ENCODE results near the gene SGIP1. TPM values are rescaled to one million over a fixed set of nuclear protein-coding genes. Genes with fewer than 3 reads are reported as not detected.
"Not testable (repeated sequence)": the region's sequence is repeated elsewhere in the genome, so short reads cannot be mapped to it uniquely, and the experiment has no call there.

Gene SGIP1
- total RNA-seq, 2 experiments from 2014 or later: not detected

DNA sequence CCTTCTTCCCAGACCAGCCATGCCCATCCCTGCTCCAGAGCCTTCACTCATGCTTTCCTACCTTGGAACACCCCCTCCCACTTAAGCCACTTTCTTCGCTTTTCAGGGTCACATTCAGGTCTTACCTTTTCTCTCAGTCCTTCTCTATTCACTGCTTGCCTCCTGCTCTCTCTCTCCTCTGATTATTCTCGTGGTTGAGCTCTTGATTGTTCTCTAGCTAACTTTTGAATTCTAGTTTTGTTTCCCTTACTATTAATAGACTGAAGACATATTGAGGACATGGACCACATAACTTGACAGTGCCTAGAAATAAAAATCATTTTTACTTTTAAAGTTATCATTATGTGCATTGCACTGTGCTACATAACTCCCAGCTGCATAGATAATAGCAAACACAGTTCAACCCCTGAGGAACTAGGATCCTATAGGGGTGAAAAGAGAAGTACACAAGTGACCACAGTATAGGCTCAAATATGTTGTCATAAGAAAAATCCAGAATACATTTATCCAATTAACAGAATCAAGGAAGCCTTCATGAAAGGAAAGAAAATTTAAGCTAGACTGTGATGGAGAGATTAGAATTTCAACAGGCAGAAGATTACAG lies 245.6 kb downstream of the SGIP1 start:
- intact Hi-C loops (cut with micrococcal nuclease): no loop called here
- ChIA-PET POLR2A (interaction anchor here (0.8 kb wide), 1 partner anchor 145 kb away, joined by 3 read pairs; the partner anchor contains the start of genes DNAI4 and MIER1), CTCF (interaction anchor here (1.0 to 1.3 kb wide), 2 partner anchors 10 to 370 kb away, joined by 3 read pairs; no protein-coding TSS in a partner anchor)
- no peaks in the 10 kb centered on the region for H3K9me3 Mint-ChIP-seq
- H3K4me3 Mint-ChIP-seq: no peak overlapping the region
- ATAC-seq (no peak), DNase-seq (no peak)
- no peaks in the 10 kb centered on the region for H3K4me1 Mint-ChIP-seq (ENCODE audit: low read depth)
- peaks cover 3% of the 10 kb centered on the region for H3K27me3 Mint-ChIP-seq
- no peak overlapping the region for H3K27ac Mint-ChIP-seq
- no peaks in the 10 kb centered on the region for H3K36me3 Mint-ChIP-seq (ENCODE audit: low read depth)
- TF ChIP-seq, protein P1, sequence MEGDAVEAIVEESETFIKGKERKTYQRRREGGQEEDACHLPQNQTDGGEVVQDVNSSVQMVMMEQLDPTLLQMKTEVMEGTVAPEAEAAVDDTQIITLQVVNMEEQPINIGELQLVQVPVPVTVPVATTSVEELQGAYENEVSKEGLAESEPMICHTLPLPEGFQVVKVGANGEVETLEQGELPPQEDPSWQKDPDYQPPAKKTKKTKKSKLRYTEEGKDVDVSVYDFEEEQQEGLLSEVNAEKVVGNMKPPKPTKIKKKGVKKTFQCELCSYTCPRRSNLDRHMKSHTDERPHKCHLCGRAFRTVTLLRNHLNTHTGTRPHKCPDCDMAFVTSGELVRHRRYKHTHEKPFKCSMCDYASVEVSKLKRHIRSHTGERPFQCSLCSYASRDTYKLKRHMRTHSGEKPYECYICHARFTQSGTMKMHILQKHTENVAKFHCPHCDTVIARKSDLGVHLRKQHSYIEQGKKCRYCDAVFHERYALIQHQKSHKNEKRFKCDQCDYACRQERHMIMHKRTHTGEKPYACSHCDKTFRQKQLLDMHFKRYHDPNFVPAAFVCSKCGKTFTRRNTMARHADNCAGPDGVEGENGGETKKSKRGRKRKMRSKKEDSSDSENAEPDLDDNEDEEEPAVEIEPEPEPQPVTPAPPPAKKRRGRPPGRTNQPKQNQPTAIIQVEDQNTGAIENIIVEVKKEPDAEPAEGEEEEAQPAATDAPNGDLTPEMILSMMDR (IDR thresholded peaks at IDR 0.05): no peak

DNA sequence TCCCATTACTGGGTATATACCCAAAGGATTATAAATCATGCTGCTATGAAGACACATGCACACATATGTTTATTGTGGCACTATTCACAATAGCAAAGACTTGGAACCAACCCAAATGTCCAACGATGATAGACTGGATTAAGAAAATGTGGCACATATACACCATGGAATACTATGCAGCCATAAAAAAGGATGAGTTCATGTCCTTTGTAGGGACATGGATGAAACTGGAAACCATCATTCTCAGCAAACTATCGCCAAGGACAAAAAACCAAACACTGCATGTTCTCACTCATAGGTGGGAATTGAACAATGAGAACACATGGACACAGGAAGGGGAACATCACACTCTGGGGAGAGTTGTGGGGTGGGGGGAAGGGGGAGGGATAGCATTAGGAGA lies 251.8 kb downstream of the SGIP1 start:
- ATAC-seq: not testable (repeated sequence)
- peaks cover 23% of the 10 kb centered on the region for H3K4me1 Mint-ChIP-seq (ENCODE audit: low read depth)
- intact Hi-C loops (cut with micrococcal nuclease): loop anchor here (5.0 kb wide), 1 partner anchor 147 kb away; no protein-coding TSS in a partner anchor

DNA sequence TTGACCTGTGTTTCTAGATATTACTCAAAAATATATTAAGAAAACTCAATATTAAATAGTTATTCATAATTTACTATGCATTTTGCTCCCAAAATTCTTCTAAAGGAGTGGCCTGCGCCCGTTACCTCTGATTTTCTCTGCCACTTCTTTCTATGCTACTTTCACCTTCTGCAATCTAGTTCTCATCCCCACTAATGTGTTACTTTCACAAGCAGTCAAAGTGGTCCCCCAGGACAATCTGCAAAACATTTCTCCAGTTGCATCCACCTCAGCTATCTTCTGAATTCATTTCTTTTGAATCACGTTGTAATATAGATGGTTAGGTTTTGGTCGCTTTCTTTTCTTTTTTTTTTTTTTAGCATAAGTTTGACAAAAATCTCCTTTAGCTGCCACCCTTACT lies 253.7 kb downstream of the SGIP1 start:
- CTCF ChIA-PET: interaction anchor here (0.9 to 2.1 kb wide), 2 partner anchors 62 to 361 kb away, joined by 4 to 5 read pairs; no protein-coding TSS in a partner anchor
- POLR2A ChIA-PET: no interaction called here
- H3K36me3 Mint-ChIP-seq (ENCODE audit: low read depth): no peaks in the 10 kb centered on the region
- peaks cover 23% of the 10 kb centered on the region for H3K4me1 Mint-ChIP-seq (ENCODE audit: low read depth)
- no peaks in the 10 kb centered on the region for H3K27me3 Mint-ChIP-seq
- H3K4me3 Mint-ChIP-seq: no peak overlapping the region
- no peak for DNase-seq
- H3K9me3 Mint-ChIP-seq: no peaks in the 10 kb centered on the region
- H3K27ac Mint-ChIP-seq: no peak overlapping the region
- intact Hi-C loops (cut with micrococcal nuclease): loop anchor here (5.0 kb wide), 1 partner anchor 145 kb away; no protein-coding TSS in a partner anchor
- no peak for ATAC-seq
- TF ChIP-seq, protein P1 (IDR thresholded peaks at IDR 0.05): no peak

More for the DNA sequence above, 251.8 kb downstream of the SGIP1 start:
- POLR2A ChIA-PET; H3K36me3 Mint-ChIP-seq (ENCODE audit: low read depth); H3K4me3 Mint-ChIP-seq; H3K9me3 Mint-ChIP-seq; H3K27ac Mint-ChIP-seq; CTCF ChIA-PET; H3K27me3 Mint-ChIP-seq; DNase-seq: not testable (repeated sequence)

DNA sequence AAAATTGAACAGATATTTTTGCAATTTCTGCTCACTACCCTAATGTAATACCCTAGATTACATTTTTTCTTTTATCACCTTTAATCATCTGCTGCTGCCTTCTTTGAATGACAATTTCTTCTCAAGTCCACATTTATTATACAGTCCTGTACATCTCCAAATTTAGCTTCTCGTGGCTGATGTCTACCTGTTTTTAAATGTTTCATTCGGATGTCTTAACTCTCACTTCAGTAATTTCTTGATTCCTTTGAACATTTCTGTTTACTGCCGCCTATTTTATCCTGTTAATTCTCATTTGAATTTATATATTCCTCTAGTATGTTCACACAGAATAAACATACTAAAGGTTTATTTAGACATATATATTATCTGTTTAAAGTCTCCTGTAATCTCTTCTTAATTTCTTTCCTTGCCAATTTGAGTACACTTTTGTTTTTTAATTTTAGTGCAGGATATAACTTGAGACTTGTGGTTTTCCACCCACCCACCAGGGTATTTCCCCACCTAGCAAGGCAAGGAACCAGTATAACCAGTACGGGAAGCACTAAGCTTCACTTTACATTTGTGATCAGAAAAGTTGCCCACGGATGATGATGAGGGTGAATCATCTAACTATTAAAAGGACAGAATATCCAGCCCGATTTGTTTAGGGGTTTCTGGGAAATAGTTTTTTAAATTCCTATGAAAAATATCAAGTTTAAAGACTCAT lies 254.4 kb downstream of the SGIP1 start:
- TF ChIP-seq, protein P1 (IDR thresholded peaks at IDR 0.05): no peak
- H3K4me1 Mint-ChIP-seq (ENCODE audit: low read depth): peaks cover 23% of the 10 kb centered on the region
- H3K9me3 Mint-ChIP-seq: no peaks in the 10 kb centered on the region
- peak; percentile 78 for DNase-seq
- no peaks in the 10 kb centered on the region for H3K27me3 Mint-ChIP-seq
- H3K4me3 Mint-ChIP-seq: peak overlapping the region; percentile 46
- peak overlapping the region; percentile 75 for H3K27ac Mint-ChIP-seq
- ChIA-PET POLR2A (no interaction called here), CTCF (interaction anchor here (0.9 to 2.1 kb wide), 2 partner anchors 63 to 361 kb away, joined by 4 to 5 read pairs; no protein-coding TSS in a partner anchor)
- H3K36me3 Mint-ChIP-seq (ENCODE audit: low read depth): no peaks in the 10 kb centered on the region
- intact Hi-C loops (cut with micrococcal nuclease): loop anchor here (5.0 kb wide), 1 partner anchor 144 kb away; no protein-coding TSS in a partner anchor
- ATAC-seq: peak; percentile 97

DNA sequence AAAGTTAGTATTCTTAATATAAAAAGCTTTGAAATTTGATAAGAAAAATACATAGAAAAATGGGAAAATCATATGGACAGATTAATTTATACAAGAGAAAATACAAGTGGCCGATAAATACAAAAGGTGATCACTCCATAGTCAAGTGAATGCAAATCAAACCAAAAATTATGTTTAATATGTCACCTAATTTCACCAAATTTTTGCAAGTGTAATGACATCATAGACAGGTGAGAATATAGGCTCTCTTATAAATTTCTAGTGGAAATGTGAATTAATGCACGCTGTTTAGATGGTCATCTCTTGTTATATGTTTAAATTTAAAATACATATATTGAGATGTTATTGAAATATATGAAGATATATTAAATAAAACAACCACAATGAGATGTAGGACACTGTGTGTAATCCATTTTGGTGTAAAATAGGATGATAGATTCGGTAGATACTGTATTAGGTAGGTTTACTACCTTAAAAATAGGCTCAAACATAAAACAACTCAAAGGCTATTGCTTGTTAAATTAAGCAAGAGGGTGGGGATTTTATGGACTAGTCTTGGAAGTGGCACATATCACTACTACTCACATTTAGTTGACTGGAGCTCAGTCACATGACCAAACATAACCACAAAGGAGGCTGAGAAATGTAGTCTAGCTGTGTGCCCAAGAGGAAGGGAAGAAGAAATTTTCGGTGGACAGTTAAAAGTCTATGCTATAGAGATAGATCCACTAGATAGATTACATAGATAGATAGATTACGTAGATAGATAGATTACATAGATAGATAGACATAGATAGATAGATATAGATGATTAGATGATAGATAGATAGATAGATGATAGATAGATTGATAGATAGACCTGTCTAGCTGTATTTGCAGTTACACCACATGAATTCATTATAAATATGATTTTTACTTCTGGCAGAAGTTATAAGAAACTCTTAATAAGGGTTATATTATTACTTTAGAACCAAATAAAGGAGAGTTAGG lies 258.0 kb downstream of the SGIP1 start:
- intact Hi-C loops (cut with micrococcal nuclease): no loop called here
- H3K36me3 Mint-ChIP-seq (ENCODE audit: low read depth): no peaks in the 10 kb centered on the region
- POLR2A ChIA-PET: no interaction called here
- H3K4me3 Mint-ChIP-seq: no peak overlapping the region
- H3K4me1 Mint-ChIP-seq (ENCODE audit: low read depth): peaks cover 18% of the 10 kb centered on the region
- DNase-seq (no peak), ATAC-seq (no peak)
- H3K27me3 Mint-ChIP-seq: no peaks in the 10 kb centered on the region
- TF ChIP-seq, protein P1 (IDR thresholded peaks at IDR 0.05): no peak
- CTCF ChIA-PET: interaction anchor here (1.6 kb wide), 1 partner anchor 26 kb away, joined by 8 read pairs; no protein-coding TSS in a partner anchor
- no peaks in the 10 kb centered on the region for H3K9me3 Mint-ChIP-seq
- H3K27ac Mint-ChIP-seq: no peak overlapping the region

DNA sequence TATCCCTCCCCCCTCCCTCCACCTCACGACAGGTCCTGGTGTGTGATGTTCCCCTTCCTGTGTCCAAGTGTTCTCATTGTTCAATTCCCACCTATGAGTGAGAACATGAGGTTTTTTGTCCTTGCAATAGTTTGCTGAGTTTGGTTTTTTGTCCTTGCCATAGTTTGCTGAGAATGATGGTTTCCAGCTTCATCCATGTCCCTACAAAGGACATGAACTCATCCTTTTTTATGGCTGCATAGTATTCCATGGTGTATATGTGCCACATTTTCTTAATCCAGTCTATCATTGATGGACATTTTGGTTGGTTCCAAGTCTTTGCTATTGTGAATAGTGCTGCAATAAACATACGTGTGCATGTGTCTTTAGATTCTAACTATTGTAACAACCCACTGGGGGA lies 261.9 kb downstream of the SGIP1 start:
- DNase-seq; H3K4me3 Mint-ChIP-seq; ATAC-seq; H3K4me1 Mint-ChIP-seq (ENCODE audit: low read depth); H3K27me3 Mint-ChIP-seq; POLR2A ChIA-PET; H3K9me3 Mint-ChIP-seq; intact Hi-C loops (cut with micrococcal nuclease); H3K36me3 Mint-ChIP-seq (ENCODE audit: low read depth); H3K27ac Mint-ChIP-seq: not testable (repeated sequence)
- CTCF ChIA-PET: interaction anchor here (1.2 kb wide), 1 partner anchor 15 kb away, joined by 3 read pairs; no protein-coding TSS in a partner anchor
